ENCODE measurements around the gene FNBP1.

The FNBP1 gene

DNA sequence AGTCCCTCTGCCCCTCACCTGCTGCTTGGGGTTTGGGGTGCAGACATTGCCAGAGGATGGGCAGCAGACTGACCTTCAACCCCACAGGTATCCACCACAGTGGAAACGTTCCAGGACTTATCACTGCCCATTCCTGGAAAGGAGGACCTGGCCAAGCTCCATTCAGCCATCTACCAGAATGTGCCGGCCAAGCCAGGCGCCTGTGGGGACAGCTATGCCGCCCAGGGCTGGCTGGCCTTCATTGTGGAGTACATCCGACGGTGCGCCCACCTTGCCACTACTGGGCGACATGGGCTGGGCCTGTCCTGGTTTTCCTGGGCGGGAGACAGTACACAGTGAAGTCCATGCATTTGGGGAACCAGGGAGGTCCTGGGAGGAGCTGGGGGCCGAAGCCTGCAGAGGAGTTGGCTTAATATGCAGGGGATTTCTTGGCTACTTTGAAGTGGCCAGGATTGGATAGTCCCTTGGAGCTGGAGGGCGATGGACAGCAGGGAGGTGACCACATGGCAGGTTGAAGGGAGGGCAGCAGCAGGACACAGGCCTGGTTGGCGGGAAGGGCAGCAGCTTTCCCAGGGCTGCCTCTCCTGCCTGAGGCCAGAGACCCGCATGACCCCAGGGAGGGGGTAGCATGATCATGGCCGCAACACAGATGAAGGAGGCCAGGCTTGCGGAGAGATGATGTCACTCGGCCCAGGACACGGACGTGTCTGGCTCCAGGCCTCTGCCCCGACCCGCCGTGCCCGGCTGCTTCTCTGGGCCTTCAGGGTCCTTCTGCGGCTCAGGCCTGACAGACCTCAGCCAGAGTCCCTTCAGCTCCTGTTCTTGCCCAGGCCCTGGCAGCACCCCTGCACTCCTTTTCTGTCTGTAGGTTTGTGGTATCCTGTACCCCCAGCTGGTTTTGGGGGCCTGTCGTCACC lies 173.1 kb downstream of the FNBP1 start:
- H3K79me2 ChIP-seq (ENCODE audit: control insufficient read depth, low read length), result no peaks in the 10 kb centered on the region
- peaks cover 13% of the 10 kb centered on the region for H3K4me1 ChIP-seq (ENCODE audit: control insufficient read depth, low read length)
- H3K4me2 ChIP-seq (ENCODE audit: low read length), result no peak overlapping the region
- peaks cover 2% of the 10 kb centered on the region; the same call in 1 of the 2 replicates for H3F3A ChIP-seq (ENCODE audit: control insufficient read depth, insufficient read depth)
- no peaks in the 10 kb centered on the region for H3K27me3 ChIP-seq (ENCODE audit: control insufficient read depth, low read length)
- H3K9me3 ChIP-seq (ENCODE audit: control insufficient read depth, insufficient read depth, low read length), result no peaks in the 10 kb centered on the region
- H4K20me1 ChIP-seq (ENCODE audit: control insufficient read depth, insufficient read depth, low read depth, low read length), result no peaks in the 10 kb centered on the region
- no peak overlapping the region for H3K4me3 ChIP-seq (ENCODE audit: low read length)
- H3K36me3 ChIP-seq (ENCODE audit: control insufficient read depth, low read length), result peaks cover 5% of the 10 kb centered on the region; the same call in 1 of the 2 replicates
- H3K27ac ChIP-seq (ENCODE audit: low read depth, low read length), result no peak overlapping the region
- H3K9me2 ChIP-seq (replicated peaks; ENCODE audit: control insufficient read depth, low read length), result no peaks in the 10 kb centered on the region
- TF ChIP-seq, protein P1, sequence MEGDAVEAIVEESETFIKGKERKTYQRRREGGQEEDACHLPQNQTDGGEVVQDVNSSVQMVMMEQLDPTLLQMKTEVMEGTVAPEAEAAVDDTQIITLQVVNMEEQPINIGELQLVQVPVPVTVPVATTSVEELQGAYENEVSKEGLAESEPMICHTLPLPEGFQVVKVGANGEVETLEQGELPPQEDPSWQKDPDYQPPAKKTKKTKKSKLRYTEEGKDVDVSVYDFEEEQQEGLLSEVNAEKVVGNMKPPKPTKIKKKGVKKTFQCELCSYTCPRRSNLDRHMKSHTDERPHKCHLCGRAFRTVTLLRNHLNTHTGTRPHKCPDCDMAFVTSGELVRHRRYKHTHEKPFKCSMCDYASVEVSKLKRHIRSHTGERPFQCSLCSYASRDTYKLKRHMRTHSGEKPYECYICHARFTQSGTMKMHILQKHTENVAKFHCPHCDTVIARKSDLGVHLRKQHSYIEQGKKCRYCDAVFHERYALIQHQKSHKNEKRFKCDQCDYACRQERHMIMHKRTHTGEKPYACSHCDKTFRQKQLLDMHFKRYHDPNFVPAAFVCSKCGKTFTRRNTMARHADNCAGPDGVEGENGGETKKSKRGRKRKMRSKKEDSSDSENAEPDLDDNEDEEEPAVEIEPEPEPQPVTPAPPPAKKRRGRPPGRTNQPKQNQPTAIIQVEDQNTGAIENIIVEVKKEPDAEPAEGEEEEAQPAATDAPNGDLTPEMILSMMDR (IDR thresholded peaks at IDR 0.05; ENCODE audit: low read depth, low read length, poor library complexity, severe bottlenecking), result no peak
- no peak for TF ChIP-seq EZH2phosphoT487 (IDR thresholded peaks at IDR 0.05; ENCODE audit: borderline replicate concordance, low read length)

DNA sequence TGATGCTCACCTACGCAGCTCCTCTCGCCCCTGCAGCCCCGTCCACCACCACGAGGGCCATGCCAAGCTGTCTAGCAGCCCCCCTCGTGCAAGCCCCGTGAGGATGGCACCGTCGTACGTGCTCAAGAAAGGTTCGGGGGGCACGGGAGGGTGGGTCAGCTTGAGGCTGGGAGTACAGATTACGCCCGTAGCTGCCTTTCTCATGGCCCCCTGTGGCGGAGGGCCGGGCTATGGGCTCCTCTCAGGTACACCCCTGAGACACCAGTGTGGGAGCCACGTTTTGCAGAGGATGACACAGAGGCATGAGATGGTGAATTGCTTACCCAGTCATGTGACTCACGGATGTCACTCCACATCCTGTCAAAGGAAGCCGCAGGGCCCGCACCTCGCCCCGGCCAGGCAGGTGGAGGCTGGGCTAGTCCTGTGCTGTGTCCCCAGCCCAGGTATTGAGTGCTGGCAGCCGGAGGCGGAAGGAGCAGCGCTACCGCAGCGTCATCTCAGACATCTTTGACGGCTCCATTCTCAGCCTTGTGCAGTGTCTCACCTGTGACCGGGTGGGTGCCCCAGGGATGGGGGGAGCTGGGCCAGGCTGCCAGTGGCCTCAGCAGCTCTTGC lies 174.0 kb downstream of the FNBP1 start:
- H3K36me3 ChIP-seq (ENCODE audit: control insufficient read depth, low read length), result peaks cover 5% of the 10 kb centered on the region; the same call in 1 of the 2 replicates
- no peak overlapping the region for H3K27ac ChIP-seq (ENCODE audit: low read depth, low read length)
- no peaks in the 10 kb centered on the region for H3K9me3 ChIP-seq (ENCODE audit: control insufficient read depth, insufficient read depth, low read length)
- H3K4me1 ChIP-seq (ENCODE audit: control insufficient read depth, low read length), result peaks cover 13% of the 10 kb centered on the region
- H3F3A ChIP-seq (ENCODE audit: control insufficient read depth, insufficient read depth), result peaks cover 2% of the 10 kb centered on the region; the same call in 1 of the 2 replicates
- no peaks in the 10 kb centered on the region for H3K9me2 ChIP-seq (replicated peaks; ENCODE audit: control insufficient read depth, low read length)
- no peak overlapping the region for H3K4me2 ChIP-seq (ENCODE audit: low read length)
- no peaks in the 10 kb centered on the region for H3K27me3 ChIP-seq (ENCODE audit: control insufficient read depth, low read length)
- H3K79me2 ChIP-seq (ENCODE audit: control insufficient read depth, low read length), result no peaks in the 10 kb centered on the region
- no peaks in the 10 kb centered on the region for H4K20me1 ChIP-seq (ENCODE audit: control insufficient read depth, insufficient read depth, low read depth, low read length)
- TF ChIP-seq, protein P1 (IDR thresholded peaks at IDR 0.05; ENCODE audit: low read depth, low read length, poor library complexity, severe bottlenecking), result no peak
- TF ChIP-seq EZH2phosphoT487 (IDR thresholded peaks at IDR 0.05; ENCODE audit: borderline replicate concordance, low read length), result no peak
- no peak overlapping the region for H3K4me3 ChIP-seq (ENCODE audit: low read length)

DNA sequence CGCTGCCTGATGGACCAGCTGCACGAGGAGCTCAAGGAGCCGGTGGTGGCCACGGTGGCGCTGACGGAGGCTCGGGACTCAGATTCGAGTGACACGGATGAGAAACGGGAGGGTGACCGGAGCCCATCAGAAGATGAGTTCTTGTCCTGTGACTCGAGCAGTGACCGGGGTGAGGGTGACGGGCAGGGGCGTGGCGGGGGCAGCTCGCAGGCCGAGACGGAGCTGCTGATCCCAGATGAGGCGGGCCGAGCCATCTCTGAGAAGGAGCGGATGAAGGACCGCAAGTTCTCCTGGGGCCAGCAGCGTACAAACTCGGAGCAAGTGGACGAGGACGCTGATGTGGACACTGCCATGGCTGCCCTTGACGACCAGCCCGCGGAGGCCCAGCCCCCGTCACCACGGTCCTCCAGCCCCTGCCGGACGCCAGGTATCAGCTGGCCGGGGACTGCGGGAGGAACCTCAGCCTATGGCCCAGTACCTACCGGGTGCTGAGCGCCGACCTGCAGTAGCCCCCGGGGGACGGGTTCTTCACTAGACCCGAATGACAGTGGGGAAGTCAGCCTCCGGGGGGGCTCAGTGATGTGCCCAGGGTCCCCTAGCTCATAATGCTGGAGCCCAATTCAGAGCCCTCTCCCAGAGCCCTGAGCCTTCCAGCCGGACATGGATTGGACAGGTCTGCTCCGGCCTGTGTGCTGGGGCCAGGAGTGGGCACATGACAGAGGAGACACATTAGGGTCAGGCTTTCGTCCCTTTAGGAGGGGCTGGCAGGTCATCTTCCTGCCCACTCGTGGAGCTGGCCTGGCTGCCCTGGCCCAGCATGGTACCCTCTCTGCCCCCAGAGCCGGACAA lies 174.7 kb downstream of the FNBP1 start:
- H3K27ac ChIP-seq (ENCODE audit: low read depth, low read length), result no peak overlapping the region
- H3K36me3 ChIP-seq (ENCODE audit: control insufficient read depth, low read length), result peaks cover 7% of the 10 kb centered on the region; the same call in 1 of the 2 replicates
- H3K4me2 ChIP-seq (ENCODE audit: low read length), result no peak overlapping the region
- TF ChIP-seq, protein P1 (IDR thresholded peaks at IDR 0.05; ENCODE audit: low read depth, low read length, poor library complexity, severe bottlenecking), result no peak
- TF ChIP-seq EZH2phosphoT487 (IDR thresholded peaks at IDR 0.05; ENCODE audit: borderline replicate concordance, low read length), result no peak
- H3K79me2 ChIP-seq (ENCODE audit: control insufficient read depth, low read length), result no peaks in the 10 kb centered on the region
- no peaks in the 10 kb centered on the region for H4K20me1 ChIP-seq (ENCODE audit: control insufficient read depth, insufficient read depth, low read depth, low read length)
- no peaks in the 10 kb centered on the region for H3K9me3 ChIP-seq (ENCODE audit: control insufficient read depth, insufficient read depth, low read length)
- H3K4me3 ChIP-seq (ENCODE audit: low read length), result no peak overlapping the region
- no peaks in the 10 kb centered on the region for H3K27me3 ChIP-seq (ENCODE audit: control insufficient read depth, low read length)
- H3K9me2 ChIP-seq (replicated peaks; ENCODE audit: control insufficient read depth, low read length), result no peaks in the 10 kb centered on the region
- peaks cover 2% of the 10 kb centered on the region; the same call in 1 of the 2 replicates for H3F3A ChIP-seq (ENCODE audit: control insufficient read depth, insufficient read depth)
- peaks cover 14% of the 10 kb centered on the region for H3K4me1 ChIP-seq (ENCODE audit: control insufficient read depth, low read length)

Measured in DOHH2 (cell line).